ENCODE data around the gene AKR1C3.

GRCh38 chr10:5125315-5126044 is 31.3 kb downstream of the AKR1C3 start:
- TF ChIP-seq EZH2 (IDR thresholded peaks at IDR 0.05) (no peak), RAD21 (IDR thresholded peaks at IDR 0.05; ENCODE audit: low read depth) (no peak), CTCF (IDR thresholded peaks at IDR 0.05 in 2 of 3, conservative IDR thresholded peaks at IDR 0.05 in 1 of 3; ENCODE audit: borderline replicate concordance in 1 of 3, insufficient read depth in 1 of 3, low read depth in 2 of 3, low read length in 2 of 3) (no peak), TCF7L2 (IDR thresholded peaks at IDR 0.05; ENCODE audit: borderline replicate concordance, extremely low read depth, insufficient read depth, insufficient read length) (no peak), MAX (IDR thresholded peaks at IDR 0.05) (no peak), POLR2AphosphoS5 (IDR thresholded peaks at IDR 0.05; ENCODE audit: low read depth, low read length) (no peak), POLR2A (IDR thresholded peaks at IDR 0.05; ENCODE audit: borderline replicate concordance, extremely low read depth, insufficient read depth, insufficient read length) (no peak), ZBTB33 (IDR thresholded peaks at IDR 0.05; ENCODE audit: extremely low read depth, insufficient replicate concordance, low read length) (no peak), SP1 (IDR thresholded peaks at IDR 0.05; ENCODE audit: low read depth) (no peak), REST (IDR thresholded peaks at IDR 0.05; ENCODE audit: low read depth) (no peak)
